K562 (cell line): ENCODE measurements around the gene MAN2B1. TPM values are rescaled to one million over a fixed set of nuclear protein-coding genes. Genes with fewer than 3 reads are reported as not detected.

Experiments used
- ARNT ChIP-seq, 2 experiments: fragments of 450-650 bp; IDR thresholded peaks; 2 replicates each; pipeline ENCODE4 v1.6.1; 2016; ENCODE audit warnings: mild to moderate bottlenecking in 1 of 2
- CHD2 ChIP-seq: IDR thresholded peaks from 2 replicates; pipeline ENCODE4 v1.6.1; 2011; ENCODE audit warnings: low read depth, low read length
- CHD7 ChIP-seq: fragments of 200-600 bp; sonication (generic); IDR thresholded peaks from one replicate; pipeline ENCODE4 v1.6.1; 2012; ENCODE audit warnings: mild to moderate bottlenecking, low read depth, low read length, inconsistent platforms
- E2F3 ChIP-seq: fragments of 250-450 bp; sonication (Bioruptor Pico); IDR thresholded peaks from 2 replicates; pipeline ENCODE4 v1.4.0; 2020; ENCODE audit warnings: mild to moderate bottlenecking
- ETV6 ChIP-seq, 3 experiments: fragments of 150-350 bp in 1 of 3; sonication (generic) in 1 of 3; formaldehyde crosslinking in 1 of 3; IDR thresholded peaks; 2 replicates each; pipeline versions ENCODE4 v1.6.1 to v1.8.0; 2014 to 2022; ENCODE audit warnings: borderline replicate concordance in 2 of 3, low read depth in 2 of 3, antibody characterized with exemption in 1 of 3, low read length in 1 of 3, mild to moderate bottlenecking in 1 of 3, missing genetic modification reagents in 1 of 3
- IRF2 ChIP-seq: sonication (generic); formaldehyde crosslinking; IDR thresholded peaks from 2 replicates; pipeline ENCODE4 v1.8.1; 2022; ENCODE audit warnings: mild to moderate bottlenecking, missing genetic modification reagents
- MTA2 ChIP-seq: fragments of 450-650 bp; IDR thresholded peaks from 2 replicates; pipeline ENCODE4 v1.6.1; 2016; ENCODE audit warnings: low read depth
- SIN3B ChIP-seq: fragments of 450-650 bp; IDR thresholded peaks from 2 replicates; pipeline ENCODE4 v1.6.1; 2017; ENCODE audit warnings: low read depth, mild to moderate bottlenecking, moderate library complexity
- SRSF3 ChIP-seq: fragments of 200-400 bp; formaldehyde crosslinking; IDR thresholded peaks from 2 replicates; pipeline ENCODE4 v1.6.1; 2016; ENCODE audit warnings: mild to moderate bottlenecking, low read length, moderate library complexity; ENCODE audit not compliant: insufficient read depth
- ZNF668 ChIP-seq: fragments of 250-450 bp; sonication (Bioruptor Pico); IDR thresholded peaks from 2 replicates; pipeline ENCODE4 v1.8.0; 2022; ENCODE audit warnings: mild to moderate bottlenecking, inconsistent platforms
- ZNF778 ChIP-seq: fragments of 450-650 bp; formaldehyde crosslinking; IDR thresholded peaks from 2 replicates; pipeline ENCODE4 v1.4.0; 2020; ENCODE audit warnings: mild to moderate bottlenecking, moderate library complexity
- polyA plus RNA-seq, 8 experiments: library from polyadenylated mRNA; depleted of rRNA in 4 of 8; stranded (reverse) in 5 of 8; unstranded in 3 of 8; fragments of >200 nt; fragmentation: Nextera tagmentation in 2 of 8; fragmentation: Illumina TruSeq in 1 of 8; extraction: Ambion mirVana in 2 of 8; extraction: Trizol in 1 of 8; gene quantifications; 2 replicates each; pipeline versions ENCODE4 v1.2.1 to v1.2.3, GENCODE V29; 2011 to 2014; ENCODE audit warnings: inconsistent platforms in 1 of 8, missing spikeins in 1 of 8
- total RNA-seq, 7 experiments: library from RNA; depleted of rRNA in 6 of 7; stranded (reverse); fragments of >200 nt in 6 of 7; fragmentation: Illumina TruSeq in 2 of 7; extraction: Trizol in 2 of 7; gene quantifications; 2 replicates each; pipeline versions ENCODE4 v1.2.1 to v1.2.3, GENCODE V29; 2011 to 2021; ENCODE audit warnings: low replicate concordance in 1 of 7
- TF ChIP-seq, protein P1 (sequence below): sonication (generic); formaldehyde crosslinking; IDR thresholded peaks from 2 replicates; pipeline ENCODE4 v1.8.0; 2022; ENCODE audit warnings: missing genetic modification reagents, mild to moderate bottlenecking, borderline replicate concordance

The MAN2B1 gene
- total and polyA plus RNA-seq, 9 of the 15 experiments (the other 6 are each of a cell fraction or from before 2014, with no cell fraction given): 0.59 to 33.8 (median 11.4) TPM

GRCh38 chr19:12610540-12611360, 55.8 kb downstream of the MAN2B1 start, which contains the start of the genes ZNF490 and ZNF791 (continued):
- no peak for TF ChIP-seq CHD7
- no peak for TF ChIP-seq ETV6 (IDR thresholded peaks at IDR 0.05; ENCODE audit: borderline replicate concordance in 1 of 2, low read depth in 2 of 2, low read length in 1 of 2)
- TF ChIP-seq ETV6 (CRISPR knock-in tag; IDR thresholded peaks at IDR 0.05; ENCODE audit: borderline replicate concordance): peak; percentile 76; the same call in 1 of the 2 replicates
- no peak for TF ChIP-seq E2F3 (CRISPR knock-in tag)
- TF ChIP-seq, protein P1, sequence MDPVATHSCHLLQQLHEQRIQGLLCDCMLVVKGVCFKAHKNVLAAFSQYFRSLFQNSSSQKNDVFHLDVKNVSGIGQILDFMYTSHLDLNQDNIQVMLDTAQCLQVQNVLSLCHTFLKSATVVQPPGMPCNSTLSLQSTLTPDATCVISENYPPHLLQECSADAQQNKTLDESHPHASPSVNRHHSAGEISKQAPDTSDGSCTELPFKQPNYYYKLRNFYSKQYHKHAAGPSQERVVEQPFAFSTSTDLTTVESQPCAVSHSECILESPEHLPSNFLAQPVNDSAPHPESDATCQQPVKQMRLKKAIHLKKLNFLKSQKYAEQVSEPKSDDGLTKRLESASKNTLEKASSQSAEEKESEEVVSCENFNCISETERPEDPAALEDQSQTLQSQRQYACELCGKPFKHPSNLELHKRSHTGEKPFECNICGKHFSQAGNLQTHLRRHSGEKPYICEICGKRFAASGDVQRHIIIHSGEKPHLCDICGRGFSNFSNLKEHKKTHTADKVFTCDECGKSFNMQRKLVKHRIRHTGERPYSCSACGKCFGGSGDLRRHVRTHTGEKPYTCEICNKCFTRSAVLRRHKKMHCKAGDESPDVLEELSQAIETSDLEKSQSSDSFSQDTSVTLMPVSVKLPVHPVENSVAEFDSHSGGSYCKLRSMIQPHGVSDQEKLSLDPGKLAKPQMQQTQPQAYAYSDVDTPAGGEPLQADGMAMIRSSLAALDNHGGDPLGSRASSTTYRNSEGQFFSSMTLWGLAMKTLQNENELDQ (CRISPR knock-in tag): no peak
- TF ChIP-seq CHD2: no peak; the same call in 1 of the 2 replicates
- peak; percentile 80 for TF ChIP-seq SIN3B
- peak in 1 of 2 experiments; percentile 69; a peak in 2 of 4 replicates for TF ChIP-seq ARNT (IDR thresholded peaks at IDR 0.05)
- no peak for TF ChIP-seq SRSF3
- no peak for TF ChIP-seq ZNF778 (CRISPR knock-in tag)
- TF ChIP-seq ZNF668 (CRISPR knock-in tag): no peak
- TF ChIP-seq IRF2 (CRISPR knock-in tag): no peak
- TF ChIP-seq MTA2: no peak
